Activated T-cell treated with anti-CD3 and anti-CD28 coated beads, Interleukin-2, amount 50 U/mL, for 24 hours (primary cell): ENCODE results near the gene ANKFY1.

Source experiments
- DNase-seq: peaks from one replicate; pipeline ENCODE4 v3.0.0-alpha.2; 2020
- H3K27ac Mint-ChIP-seq: 2 replicates; pipeline ENCODE4 v1.8.0; 2020; ENCODE audit warnings: mild to moderate bottlenecking, mixed read lengths
- H3K27me3 Mint-ChIP-seq: 2 replicates; pipeline ENCODE4 v1.8.0; 2020; ENCODE audit warnings: mixed read lengths
- H3K36me3 Mint-ChIP-seq: 2 replicates; pipeline ENCODE4 v1.8.0; 2020; ENCODE audit warnings: low read depth, mixed read lengths
- H3K4me1 Mint-ChIP-seq: 2 replicates; pipeline ENCODE4 v1.8.0; 2020; ENCODE audit warnings: low read depth, mixed read lengths
- H3K4me3 Mint-ChIP-seq: 2 replicates; pipeline ENCODE4 v1.8.0; 2020; ENCODE audit warnings: mild to moderate bottlenecking, moderate library complexity, mixed read lengths
- H3K9me3 Mint-ChIP-seq: 2 replicates; pipeline ENCODE4 v1.8.0; 2020; ENCODE audit warnings: mixed read lengths

The ANKFY1 gene

DNA sequence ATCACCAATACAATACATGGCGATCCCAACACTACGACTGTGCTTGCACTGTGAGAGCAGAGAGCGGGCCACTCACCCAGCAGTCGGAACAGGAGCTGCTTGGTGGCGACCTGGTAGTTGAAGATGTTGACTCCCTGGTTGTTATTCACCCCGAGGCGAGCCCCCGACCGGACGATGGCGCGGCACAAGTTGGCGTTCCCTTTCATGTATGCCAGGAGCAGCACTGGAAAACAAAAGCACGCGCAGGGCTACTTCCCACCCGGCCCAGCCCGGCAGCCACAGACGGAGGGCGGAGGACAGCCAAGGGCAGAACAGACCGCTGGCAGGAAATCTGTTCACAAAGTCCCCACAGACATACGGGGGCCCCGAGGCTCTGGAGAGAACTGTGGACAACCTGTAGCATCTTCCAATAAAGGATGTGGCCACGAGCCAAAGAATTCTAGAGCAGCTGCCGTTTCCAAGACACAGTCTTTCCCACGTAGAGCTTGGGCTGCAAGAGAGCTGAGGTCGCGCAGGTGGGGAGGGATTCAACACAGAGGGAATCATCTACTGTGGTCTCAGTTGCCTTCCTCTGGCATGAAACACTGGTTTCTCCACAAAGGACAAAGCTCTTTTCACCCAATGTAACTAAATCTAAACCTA is 93.0 kb downstream of the ANKFY1 start:
- Mint-ChIP-seq H3K36me3 (peaks cover 98% of the 10 kb centered on the region), H3K9me3 (no peaks in the 10 kb centered on the region), H3K27ac (no peak overlapping the region), H3K4me3 (no peak overlapping the region), H3K4me1 (peaks cover 28% of the 10 kb centered on the region), H3K27me3 (no peaks in the 10 kb centered on the region)
- no peak for DNase-seq

GRCh38 chr17:4167786-4168185 is 96.0 kb downstream of the ANKFY1 start:
- Mint-ChIP-seq H3K4me1 (peaks cover 6% of the 10 kb centered on the region), H3K27ac (peak overlapping the region; percentile 24), H3K27me3 (no peaks in the 10 kb centered on the region), H3K4me3 (no peak overlapping the region), H3K36me3 (peaks cover 95% of the 10 kb centered on the region), H3K9me3 (no peaks in the 10 kb centered on the region)
- no peak for DNase-seq

GRCh38 chr17:4166419-4166818 is 97.4 kb downstream of the ANKFY1 start:
- DNase-seq = no peak
- Mint-ChIP-seq H3K27ac (no peak overlapping the region), H3K4me1 (peaks cover 6% of the 10 kb centered on the region), H3K36me3 (peaks cover 83% of the 10 kb centered on the region), H3K9me3 (no peaks in the 10 kb centered on the region), H3K27me3 (no peaks in the 10 kb centered on the region), H3K4me3 (no peak overlapping the region)

GRCh38 chr17:4165301-4166010 is 98.3 kb downstream of the ANKFY1 start:
- H3K9me3 Mint-ChIP-seq = no peaks in the 10 kb centered on the region
- H3K4me1 Mint-ChIP-seq = peaks cover 7% of the 10 kb centered on the region
- H3K27me3 Mint-ChIP-seq = no peaks in the 10 kb centered on the region
- no peak for DNase-seq
- no peak overlapping the region for H3K4me3 Mint-ChIP-seq
- H3K27ac Mint-ChIP-seq = no peak overlapping the region
- peaks cover 74% of the 10 kb centered on the region for H3K36me3 Mint-ChIP-seq

GRCh38 chr17:4163951-4164350 is 99.8 kb downstream of the ANKFY1 start:
- Mint-ChIP-seq H3K9me3 (no peaks in the 10 kb centered on the region), H3K36me3 (peaks cover 68% of the 10 kb centered on the region), H3K4me1 (peaks cover 7% of the 10 kb centered on the region), H3K4me3 (no peak overlapping the region), H3K27me3 (no peaks in the 10 kb centered on the region), H3K27ac (peak overlapping the region; percentile 50)
- DNase-seq = no peak

- Mint-ChIP-seq H3K4me1 (peaks cover 7% of the 10 kb centered on the region), H3K9me3 (no peaks in the 10 kb centered on the region), H3K27ac (peak overlapping the region; percentile 5), H3K27me3 (no peaks in the 10 kb centered on the region), H3K36me3 (peaks cover 66% of the 10 kb centered on the region), H3K4me3 (no peak overlapping the region)
- no peak for DNase-seq
Observed at GRCh38 chr17:4162775-4163466, 100.9 kb downstream of the ANKFY1 start.

DNA sequence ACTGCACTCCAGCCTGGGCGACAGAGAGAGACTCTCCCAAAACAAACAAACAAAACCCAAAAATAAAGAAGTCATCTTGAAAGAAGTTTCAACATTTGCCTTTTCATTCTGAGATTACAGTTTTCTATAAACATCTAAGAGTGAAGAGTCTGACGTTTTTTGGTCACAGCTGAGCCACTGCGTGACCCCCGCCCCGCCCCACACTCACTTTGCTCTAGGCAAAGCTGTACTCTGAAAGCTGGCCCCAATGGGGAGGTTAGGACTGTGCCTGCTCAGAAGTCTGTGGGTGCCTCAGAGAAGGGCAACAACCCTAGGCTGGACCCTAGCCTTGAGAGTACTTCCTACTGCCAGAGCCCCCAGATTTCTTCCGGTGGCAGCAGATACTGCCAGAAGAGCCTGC is 101.5 kb downstream of the ANKFY1 start:
- Mint-ChIP-seq H3K4me1 (peaks cover 1% of the 10 kb centered on the region), H3K27ac (no peak overlapping the region), H3K27me3 (no peaks in the 10 kb centered on the region), H3K36me3 (peaks cover 64% of the 10 kb centered on the region), H3K4me3 (no peak overlapping the region), H3K9me3 (no peaks in the 10 kb centered on the region)
- DNase-seq = no peak

GRCh38 chr17:4161967-4162305 is 101.8 kb downstream of the ANKFY1 start:
- Mint-ChIP-seq H3K27me3 (no peaks in the 10 kb centered on the region), H3K27ac (no peak overlapping the region), H3K9me3 (no peaks in the 10 kb centered on the region), H3K4me1 (peaks cover 1% of the 10 kb centered on the region), H3K36me3 (peaks cover 63% of the 10 kb centered on the region), H3K4me3 (no peak overlapping the region)
- DNase-seq = no peak

DNA sequence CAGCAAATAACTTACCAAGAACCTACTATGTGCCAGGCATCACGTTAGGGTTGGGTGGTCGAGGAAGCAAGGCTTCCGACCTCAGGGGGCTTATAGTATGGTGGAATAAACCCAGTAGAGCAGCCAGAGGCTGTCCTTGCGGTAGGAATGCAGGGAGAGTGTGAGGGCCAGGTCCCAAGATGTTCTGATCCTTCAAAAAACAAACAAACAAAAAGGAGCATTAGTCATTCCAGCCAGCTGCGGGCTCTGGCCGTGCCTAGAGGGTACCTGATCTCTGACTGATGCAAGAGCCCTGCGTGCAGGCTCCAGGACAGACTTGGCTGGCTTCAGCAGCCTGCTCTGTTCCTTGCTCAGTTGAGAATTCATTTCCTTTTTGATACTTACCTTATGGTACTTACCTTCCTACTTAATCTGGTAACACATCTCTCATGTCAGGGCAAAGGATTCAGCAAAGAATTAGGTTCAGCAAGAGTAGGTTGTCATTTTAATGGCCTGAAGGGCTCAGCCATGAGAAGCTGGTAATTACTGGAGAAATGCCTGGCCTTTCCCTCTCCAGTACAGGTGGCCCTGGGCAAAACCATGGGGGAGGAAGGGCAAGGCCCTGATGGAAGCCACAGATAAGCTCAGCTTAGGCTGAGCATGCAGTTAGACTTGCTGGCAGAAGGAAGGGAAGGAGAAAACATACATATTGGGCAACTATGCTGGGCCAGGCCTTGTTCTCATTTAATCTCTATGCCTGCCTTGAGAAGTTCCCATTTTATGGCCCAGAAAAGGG is 102.4 kb downstream of the ANKFY1 start:
- H3K27ac Mint-ChIP-seq = peak overlapping the region; percentile 47
- no peak overlapping the region for H3K4me3 Mint-ChIP-seq
- peaks cover 60% of the 10 kb centered on the region for H3K36me3 Mint-ChIP-seq
- peaks cover 1% of the 10 kb centered on the region for H3K4me1 Mint-ChIP-seq
- H3K27me3 Mint-ChIP-seq = no peaks in the 10 kb centered on the region
- no peak for DNase-seq
- no peaks in the 10 kb centered on the region for H3K9me3 Mint-ChIP-seq

GRCh38 chr17:4160294-4160859 is 103.4 kb downstream of the ANKFY1 start:
- DNase-seq = no peak
- no peaks in the 10 kb centered on the region for H3K27me3 Mint-ChIP-seq
- H3K4me1 Mint-ChIP-seq = peaks cover 1% of the 10 kb centered on the region
- no peak overlapping the region for H3K27ac Mint-ChIP-seq
- H3K9me3 Mint-ChIP-seq = no peaks in the 10 kb centered on the region
- peaks cover 50% of the 10 kb centered on the region for H3K36me3 Mint-ChIP-seq
- H3K4me3 Mint-ChIP-seq = no peak overlapping the region

DNA sequence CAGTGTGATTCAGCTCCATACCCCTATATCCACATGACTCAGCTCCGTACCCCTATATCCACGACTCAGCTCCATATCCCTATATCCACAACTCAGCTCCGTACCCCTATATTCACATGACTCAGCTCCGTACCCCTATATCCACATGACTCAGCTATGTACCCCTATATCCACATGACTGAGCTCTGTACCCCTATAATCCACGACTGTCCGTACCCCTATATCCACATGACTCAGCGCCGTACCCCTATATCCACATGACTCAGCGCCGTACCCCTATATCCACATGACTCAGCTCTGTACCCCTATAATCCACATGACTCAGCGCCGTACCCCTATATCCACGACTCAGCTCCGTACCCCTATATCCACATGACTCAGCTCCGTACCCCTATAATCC is 104.0 kb downstream of the ANKFY1 start:
- Mint-ChIP-seq H3K27ac (no peak overlapping the region), H3K4me1 (peaks cover 1% of the 10 kb centered on the region), H3K36me3 (peaks cover 46% of the 10 kb centered on the region), H3K4me3 (no peak overlapping the region), H3K27me3 (no peaks in the 10 kb centered on the region), H3K9me3 (no peaks in the 10 kb centered on the region)
- DNase-seq = no peak

DNA sequence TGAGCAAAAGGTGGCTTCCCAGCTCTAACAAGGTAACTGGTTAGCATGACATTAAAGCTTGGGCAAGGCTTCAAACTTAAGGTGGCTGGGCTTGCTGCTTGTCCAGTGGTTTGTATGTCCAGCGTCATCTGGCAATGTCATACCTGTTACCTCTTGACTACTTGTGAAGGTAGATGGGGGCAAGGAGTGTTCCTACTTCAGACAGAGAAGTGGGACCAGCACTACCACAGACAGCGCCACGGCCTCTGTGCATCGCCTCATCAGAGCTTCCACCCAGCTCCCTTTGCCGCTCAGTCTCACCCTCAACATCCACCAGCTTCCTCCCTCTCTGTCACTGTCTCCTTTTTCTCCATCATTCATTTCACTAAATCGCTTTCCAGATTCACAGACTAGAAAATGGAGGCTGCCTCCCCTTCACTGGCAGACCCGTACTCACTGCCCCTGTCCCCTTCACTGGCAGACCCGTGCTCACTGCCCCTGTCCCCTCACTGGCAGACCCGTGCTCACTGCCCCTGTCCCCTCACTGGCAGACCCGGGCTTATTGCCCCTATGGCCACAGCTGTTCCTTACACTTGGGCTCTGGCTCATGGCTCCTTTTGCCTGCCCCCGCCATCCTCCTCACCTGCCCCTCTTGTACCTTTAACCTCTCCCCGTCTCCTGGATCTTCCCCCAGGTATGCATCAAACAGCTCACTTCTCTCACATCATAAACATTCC is 106.0 kb downstream of the ANKFY1 start:
- Mint-ChIP-seq H3K36me3 (peaks cover 32% of the 10 kb centered on the region), H3K27ac (no peak overlapping the region), H3K4me3 (no peak overlapping the region), H3K9me3 (no peaks in the 10 kb centered on the region), H3K27me3 (no peaks in the 10 kb centered on the region), H3K4me1 (peaks cover 1% of the 10 kb centered on the region)
- DNase-seq = no peak

GRCh38 chr17:4156750-4157381 is 106.9 kb downstream of the ANKFY1 start:
- Mint-ChIP-seq H3K4me1 (peaks cover 1% of the 10 kb centered on the region), H3K27me3 (no peaks in the 10 kb centered on the region), H3K9me3 (no peaks in the 10 kb centered on the region)

More at GRCh38 chr17:4156750-4157381, 106.9 kb downstream of the ANKFY1 start:
- H3K36me3 Mint-ChIP-seq = peaks cover 34% of the 10 kb centered on the region
- no peak for DNase-seq
- H3K4me3 Mint-ChIP-seq = no peak overlapping the region
- H3K27ac Mint-ChIP-seq = no peak overlapping the region
